ENCODE measurements around the gene MEGF8. TPM values are rescaled to one million over a fixed set of nuclear protein-coding genes. Genes with fewer than 3 reads are reported as not detected.

MEGF8 gene
- total and polyA plus RNA-seq, 2 donors (not counting 3 experiments of a cell fraction or from before 2014, with no cell fraction given): 20.6 to 39.6 TPM

- peaks cover 15% of the 10 kb centered on the region for H3K79me2 ChIP-seq (ENCODE audit: control insufficient read depth, insufficient read depth, low read length)
- H3K4me2 ChIP-seq (ENCODE audit: insufficient read depth, low read length): no peak overlapping the region
- POLR2A ChIA-PET: no interaction called here
- TF ChIP-seq, protein P1, sequence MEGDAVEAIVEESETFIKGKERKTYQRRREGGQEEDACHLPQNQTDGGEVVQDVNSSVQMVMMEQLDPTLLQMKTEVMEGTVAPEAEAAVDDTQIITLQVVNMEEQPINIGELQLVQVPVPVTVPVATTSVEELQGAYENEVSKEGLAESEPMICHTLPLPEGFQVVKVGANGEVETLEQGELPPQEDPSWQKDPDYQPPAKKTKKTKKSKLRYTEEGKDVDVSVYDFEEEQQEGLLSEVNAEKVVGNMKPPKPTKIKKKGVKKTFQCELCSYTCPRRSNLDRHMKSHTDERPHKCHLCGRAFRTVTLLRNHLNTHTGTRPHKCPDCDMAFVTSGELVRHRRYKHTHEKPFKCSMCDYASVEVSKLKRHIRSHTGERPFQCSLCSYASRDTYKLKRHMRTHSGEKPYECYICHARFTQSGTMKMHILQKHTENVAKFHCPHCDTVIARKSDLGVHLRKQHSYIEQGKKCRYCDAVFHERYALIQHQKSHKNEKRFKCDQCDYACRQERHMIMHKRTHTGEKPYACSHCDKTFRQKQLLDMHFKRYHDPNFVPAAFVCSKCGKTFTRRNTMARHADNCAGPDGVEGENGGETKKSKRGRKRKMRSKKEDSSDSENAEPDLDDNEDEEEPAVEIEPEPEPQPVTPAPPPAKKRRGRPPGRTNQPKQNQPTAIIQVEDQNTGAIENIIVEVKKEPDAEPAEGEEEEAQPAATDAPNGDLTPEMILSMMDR (IDR thresholded peaks at IDR 0.05; ENCODE audit: extremely low read depth in 1 of 2, insufficient read depth in 1 of 2, low read depth in 1 of 2, low read length in 2 of 2): no peak
- TF ChIP-seq GATA2 (IDR thresholded peaks at IDR 0.05; ENCODE audit: insufficient read depth, insufficient read length, low read depth, low read length) (no peak), POLR2A (IDR thresholded peaks at IDR 0.05; ENCODE audit: low read depth, low read length) (no peak), EZH2 (IDR thresholded peaks at IDR 0.05; ENCODE audit: borderline replicate concordance, low read depth, low read length, severe bottlenecking) (no peak), POLR2AphosphoS5 (IDR thresholded peaks at IDR 0.05; ENCODE audit: insufficient read depth, low read depth, low read length) (no peak)
- H3K9ac ChIP-seq (replicated peaks; ENCODE audit: extremely low read depth, insufficient read depth, low read length): no peak overlapping the region
- no peak overlapping the region for H3K27ac ChIP-seq (ENCODE audit: insufficient read depth, low read depth, low read length)
- dilution Hi-C loops (cut with MboI; ENCODE audit: extremely low pct_ligation_motif_present, low sequenced_read_pairs): no loop called here
- H3K4me3 ChIP-seq (replicated peaks in 1 of 3; ENCODE audit: insufficient read depth in 1 of 3, low read depth in 1 of 3, low read length in 3 of 3): no peak overlapping the region
- H3K9me3 ChIP-seq (replicated peaks; ENCODE audit: control insufficient read depth, insufficient read depth, low read length): no peaks in the 10 kb centered on the region
- FAIRE-seq (no peak), DNase-seq (ENCODE audit: low read depth, low spot score) (no peak)
- intact Hi-C loops (cut with micrococcal nuclease): no loop called here
- no peaks in the 10 kb centered on the region for H4K20me1 ChIP-seq (replicated peaks; ENCODE audit: control insufficient read depth, extremely low read depth, insufficient read depth, low read length)
- peaks cover 14 to 71% of the 10 kb centered on the region in 2 experiments for H3K36me3 ChIP-seq (ENCODE audit: control insufficient read depth in 2 of 2, extremely low read depth in 1 of 2, insufficient read depth in 2 of 2, low read length in 2 of 2)
- no peaks in the 10 kb centered on the region for H3K9me1 ChIP-seq (replicated peaks; ENCODE audit: control insufficient read depth, extremely low read depth, insufficient read depth, low read length)
- H3K4me1 ChIP-seq (ENCODE audit: control insufficient read depth, extremely low read depth, insufficient read depth, low read length): peaks cover 17% of the 10 kb centered on the region
- H3K27me3 ChIP-seq (ENCODE audit: control insufficient read depth in 2 of 2, insufficient read depth in 2 of 2, low read length in 2 of 2): no peaks in the 10 kb centered on the region
- no TSS peak for BruUV-seq (replicated peaks)
- CTCF ChIA-PET: interaction anchor here (1.3 kb wide), 1 partner anchor 46 kb away, joined by 3 read pairs; no protein-coding TSS in a partner anchor
- H2AFZ ChIP-seq (ENCODE audit: low read depth, low read length): no peak overlapping the region
Observed at GRCh38 chr19:42289556-42290041, 35.8 kb upstream of the MEGF8 start.

- ChIA-PET POLR2A (no interaction called here), CTCF (interaction anchor here (0.7 to 2.3 kb wide), 5 partner anchors 10 to 114 kb away, joined by 3 to 15 read pairs (median 4); no protein-coding TSS in a partner anchor)
- dilution Hi-C loops (cut with MboI; ENCODE audit: extremely low pct_ligation_motif_present, low sequenced_read_pairs): no loop called here
- Histone ChIP-seq H2AFZ (ENCODE audit: low read depth, low read length) (no peak overlapping the region), H3K27me3 (ENCODE audit: control insufficient read depth in 2 of 2, insufficient read depth in 2 of 2, low read length in 2 of 2) (no peaks in the 10 kb centered on the region), H3K4me3 (replicated peaks in 1 of 3; ENCODE audit: insufficient read depth in 1 of 3, low read depth in 1 of 3, low read length in 3 of 3) (no peak overlapping the region), H3K4me2 (ENCODE audit: insufficient read depth, low read length) (no peak overlapping the region), H3K9ac (replicated peaks; ENCODE audit: extremely low read depth, insufficient read depth, low read length) (no peak overlapping the region), H3K9me1 (replicated peaks; ENCODE audit: control insufficient read depth, extremely low read depth, insufficient read depth, low read length) (no peaks in the 10 kb centered on the region), H3K36me3 (ENCODE audit: control insufficient read depth in 2 of 2, extremely low read depth in 1 of 2, insufficient read depth in 2 of 2, low read length in 2 of 2) (peaks cover 14 to 73% of the 10 kb centered on the region in 2 experiments), H3K27ac (ENCODE audit: insufficient read depth, low read depth, low read length) (no peak overlapping the region), H3K79me2 (ENCODE audit: control insufficient read depth, insufficient read depth, low read length) (peaks cover 10% of the 10 kb centered on the region), H3K4me1 (ENCODE audit: control insufficient read depth, extremely low read depth, insufficient read depth, low read length) (peaks cover 12% of the 10 kb centered on the region), H3K9me3 (replicated peaks; ENCODE audit: control insufficient read depth, insufficient read depth, low read length) (no peaks in the 10 kb centered on the region), H4K20me1 (replicated peaks; ENCODE audit: control insufficient read depth, extremely low read depth, insufficient read depth, low read length) (no peaks in the 10 kb centered on the region)
- DNase-seq (ENCODE audit: low read depth, low spot score) (no peak), FAIRE-seq (no peak)
- no TSS peak for BruUV-seq (replicated peaks)
- TF ChIP-seq, protein P2, sequence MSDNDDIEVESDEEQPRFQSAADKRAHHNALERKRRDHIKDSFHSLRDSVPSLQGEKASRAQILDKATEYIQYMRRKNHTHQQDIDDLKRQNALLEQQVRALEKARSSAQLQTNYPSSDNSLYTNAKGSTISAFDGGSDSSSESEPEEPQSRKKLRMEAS (IDR thresholded peaks at IDR 0.05; ENCODE audit: insufficient read depth, insufficient read length): no peak
- TF ChIP-seq FOS (IDR thresholded peaks at IDR 0.05; ENCODE audit: borderline replicate concordance, insufficient read depth, low read length) (no peak), JUN (IDR thresholded peaks at IDR 0.05; ENCODE audit: borderline replicate concordance, insufficient read depth, insufficient read length, low read depth) (no peak), MYC (IDR thresholded peaks at IDR 0.05; ENCODE audit: low read depth, low read length) (no peak), GATA2 (IDR thresholded peaks at IDR 0.05; ENCODE audit: insufficient read depth, insufficient read length, low read depth, low read length) (no peak), EZH2 (IDR thresholded peaks at IDR 0.05; ENCODE audit: borderline replicate concordance, low read depth, low read length, severe bottlenecking) (no peak), POLR2AphosphoS5 (IDR thresholded peaks at IDR 0.05; ENCODE audit: insufficient read depth, low read depth, low read length) (no peak), POLR2A (IDR thresholded peaks at IDR 0.05; ENCODE audit: low read depth, low read length) (no peak)
- TF ChIP-seq, protein P1 (IDR thresholded peaks at IDR 0.05; ENCODE audit: extremely low read depth in 1 of 2, insufficient read depth in 1 of 2, low read depth in 1 of 2, low read length in 2 of 2): no peak
- intact Hi-C loops (cut with micrococcal nuclease): no loop called here
Observed at GRCh38 chr19:42290136-42290522, 35.3 kb upstream of the MEGF8 start.

Measured in endothelial cell of umbilical vein (primary cell).